CD4-positive, alpha-beta T cell treated with Interleukin-17A for 4 hours (primary cell): ENCODE data around the gene NEXMIF.
"Not testable (repeated sequence)": the region's sequence is repeated elsewhere in the genome, so short reads cannot be mapped to it uniquely, and the experiment has no call there.

Experiments used
- DNase-seq: peaks from one replicate; pipeline ENCODE4 v3.0.0-alpha.2; 2020; ENCODE audit warnings: mixed read lengths

The NEXMIF gene

GRCh38 chrX:74788545-74789086 lies 136.6 kb downstream of the NEXMIF start:
- no peak for DNase-seq

- DNase-seq = no peak
These were observed 140.6 kb downstream of the NEXMIF start for GRCh38 chrX:74784629-74785028.

GRCh38 chrX:74781507-74782034 lies 143.7 kb downstream of the NEXMIF start:
- no peak for DNase-seq

GRCh38 chrX:74779175-74779574 lies 146.1 kb downstream of the NEXMIF start:
- DNase-seq = no peak

GRCh38 chrX:74774988-74775387 lies 150.3 kb downstream of the NEXMIF start:
- no peak for DNase-seq

GRCh38 chrX:74736450-74736849 lies 188.8 kb downstream of the NEXMIF start:
- no peak for DNase-seq

DNA sequence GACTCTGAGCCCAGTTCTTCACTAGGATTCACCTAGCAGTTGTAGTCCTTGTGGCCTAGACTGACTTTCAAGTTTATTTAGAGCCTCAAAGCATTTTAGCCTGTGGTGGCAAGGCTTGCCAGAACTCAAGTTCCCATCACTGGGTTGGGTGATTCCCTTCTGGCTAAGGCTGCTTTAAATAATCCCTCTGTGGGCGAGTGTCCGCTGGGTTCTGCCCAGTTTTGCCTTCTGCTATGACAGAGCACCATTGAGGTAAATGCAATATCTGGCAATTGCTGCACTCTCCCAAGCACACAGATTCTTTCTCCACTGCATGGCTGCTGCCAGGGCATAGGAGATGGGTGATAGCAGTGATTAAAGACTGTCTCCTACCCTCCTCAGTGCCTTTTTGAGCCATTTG lies 220.0 kb downstream of the NEXMIF start:
- DNase-seq = no peak

GRCh38 chrX:74701343-74701742 lies 223.9 kb downstream of the NEXMIF start:
- DNase-seq = not testable (repeated sequence)

DNA sequence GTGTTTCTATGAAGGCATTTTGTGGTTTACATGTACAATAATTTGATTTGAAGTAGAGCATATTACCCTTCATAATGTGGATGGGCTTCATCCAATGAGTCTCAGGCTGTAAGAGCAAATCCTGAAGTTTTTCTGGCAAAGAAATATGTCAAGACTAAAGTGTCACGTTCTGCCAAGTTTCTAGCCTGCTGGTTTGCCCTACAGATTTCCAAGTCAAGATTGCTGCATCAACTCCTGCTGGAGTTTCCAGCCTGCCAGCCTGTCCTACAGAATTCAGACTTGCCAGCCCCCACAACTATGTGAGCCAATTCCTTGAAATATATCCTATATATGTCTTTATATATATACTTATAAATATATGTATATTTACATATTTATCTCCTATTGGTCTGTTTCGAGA lies 240.8 kb downstream of the NEXMIF start:
- no peak for DNase-seq
